ENCODE data around the gene SMG9. TPM values are rescaled to one million over a fixed set of nuclear protein-coding genes. Genes with fewer than 3 reads are reported as not detected.

SMG9 gene
- total RNA-seq, 4 donors from 2014 or later: 4.5 to 9.1 (median 7.1) TPM

DNA sequence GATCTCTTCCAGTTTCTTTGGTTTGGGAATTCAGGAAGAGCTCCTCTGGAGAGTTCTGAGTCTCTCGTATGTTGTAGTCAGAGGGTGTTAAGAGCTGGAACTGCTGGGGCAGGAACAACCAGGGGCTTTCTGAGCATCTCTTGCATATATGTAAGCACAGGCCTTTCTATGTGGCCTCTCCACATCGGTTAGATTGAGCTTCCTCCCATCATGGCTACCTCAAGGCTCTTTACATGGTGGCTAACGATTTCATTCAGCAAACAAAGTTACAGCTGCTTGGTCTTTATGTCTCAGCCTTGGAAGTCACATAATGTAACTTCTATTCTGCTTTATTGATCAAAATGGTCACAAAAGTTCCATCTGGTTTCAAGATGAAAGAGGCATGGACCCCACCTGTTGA lies 64.3 kb downstream of the SMG9 start:
- TF ChIP-seq POLR2A (IDR thresholded peaks at IDR 0.05): no peak
- TF ChIP-seq, protein P1, sequence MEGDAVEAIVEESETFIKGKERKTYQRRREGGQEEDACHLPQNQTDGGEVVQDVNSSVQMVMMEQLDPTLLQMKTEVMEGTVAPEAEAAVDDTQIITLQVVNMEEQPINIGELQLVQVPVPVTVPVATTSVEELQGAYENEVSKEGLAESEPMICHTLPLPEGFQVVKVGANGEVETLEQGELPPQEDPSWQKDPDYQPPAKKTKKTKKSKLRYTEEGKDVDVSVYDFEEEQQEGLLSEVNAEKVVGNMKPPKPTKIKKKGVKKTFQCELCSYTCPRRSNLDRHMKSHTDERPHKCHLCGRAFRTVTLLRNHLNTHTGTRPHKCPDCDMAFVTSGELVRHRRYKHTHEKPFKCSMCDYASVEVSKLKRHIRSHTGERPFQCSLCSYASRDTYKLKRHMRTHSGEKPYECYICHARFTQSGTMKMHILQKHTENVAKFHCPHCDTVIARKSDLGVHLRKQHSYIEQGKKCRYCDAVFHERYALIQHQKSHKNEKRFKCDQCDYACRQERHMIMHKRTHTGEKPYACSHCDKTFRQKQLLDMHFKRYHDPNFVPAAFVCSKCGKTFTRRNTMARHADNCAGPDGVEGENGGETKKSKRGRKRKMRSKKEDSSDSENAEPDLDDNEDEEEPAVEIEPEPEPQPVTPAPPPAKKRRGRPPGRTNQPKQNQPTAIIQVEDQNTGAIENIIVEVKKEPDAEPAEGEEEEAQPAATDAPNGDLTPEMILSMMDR (IDR thresholded peaks at IDR 0.05 in 4 of 5, conservative IDR thresholded peaks at IDR 0.05 in 1 of 5): no peak
- ATAC-seq (no peak), DNase-seq (no peak)
- H3K9me3 ChIP-seq: peaks cover 3 to 12% (median 6%) of the 10 kb centered on the region in 3 donors
- no peak overlapping the region for H3K27ac ChIP-seq
- no peaks in the 10 kb centered on the region for H3K4me1 ChIP-seq
- H3K27me3 ChIP-seq: peaks cover 0 to 4% (median 0%) of the 10 kb centered on the region in 3 donors
- H3K4me3 ChIP-seq: no peak overlapping the region
- H3K36me3 ChIP-seq: no peaks in the 10 kb centered on the region
- in situ Hi-C loops (cut with MboI; ENCODE audit: low sequenced_read_pairs in 4 of 4): no loop called here
- intact Hi-C loops (cut with DNase I; ENCODE audit: low total_unique reads): no loop called here

DNA sequence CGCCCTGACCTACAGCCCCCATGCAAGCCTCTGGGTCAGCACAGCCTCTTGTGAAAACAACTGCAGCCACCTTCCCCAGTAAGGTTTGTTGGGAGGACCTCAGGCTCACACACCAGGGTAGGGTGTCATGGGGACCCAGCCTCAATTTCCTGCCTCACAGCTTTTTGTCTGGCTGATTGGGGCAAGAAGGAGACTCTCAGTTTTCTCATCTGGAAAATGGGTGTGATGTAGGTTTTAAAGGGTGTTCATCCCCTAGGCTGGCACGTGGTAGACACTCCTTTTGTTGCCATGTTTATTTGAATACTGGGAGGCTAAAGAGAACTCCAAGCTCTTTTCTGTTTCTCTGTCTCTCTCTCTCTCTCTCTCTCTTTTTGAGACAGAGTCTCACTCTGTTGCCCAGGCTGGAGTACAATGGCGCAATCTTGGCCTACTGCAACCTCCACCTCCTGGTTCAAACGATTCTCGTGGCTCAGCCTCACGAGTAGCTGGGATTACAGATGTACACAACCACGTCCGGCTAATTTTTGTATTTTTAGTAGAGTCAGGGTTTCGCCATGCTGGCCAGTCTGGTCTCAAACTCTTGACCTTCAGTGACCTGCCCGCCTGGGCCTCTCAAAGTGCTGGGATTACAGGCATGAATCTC lies 66.6 kb downstream of the SMG9 start:
- TF ChIP-seq POLR2A (IDR thresholded peaks at IDR 0.05): no peak
- TF ChIP-seq, protein P1 (IDR thresholded peaks at IDR 0.05 in 4 of 5, conservative IDR thresholded peaks at IDR 0.05 in 1 of 5): no peak
- in situ Hi-C loops (cut with MboI; ENCODE audit: low sequenced_read_pairs in 4 of 4) (no loop called here), intact Hi-C loops (cut with DNase I; ENCODE audit: low total_unique reads) (no loop called here)
- no peak overlapping the region for H3K27ac ChIP-seq
- H3K36me3 ChIP-seq: no peaks in the 10 kb centered on the region
- no peak for ATAC-seq
- H3K27me3 ChIP-seq: peaks cover 0 to 4% (median 0%) of the 10 kb centered on the region in 3 donors
- peaks cover 3 to 12% (median 6%) of the 10 kb centered on the region in 3 donors for H3K9me3 ChIP-seq
- no peak overlapping the region for H3K4me3 ChIP-seq
- H3K4me1 ChIP-seq: no peaks in the 10 kb centered on the region
- DNase-seq: no peak

DNA sequence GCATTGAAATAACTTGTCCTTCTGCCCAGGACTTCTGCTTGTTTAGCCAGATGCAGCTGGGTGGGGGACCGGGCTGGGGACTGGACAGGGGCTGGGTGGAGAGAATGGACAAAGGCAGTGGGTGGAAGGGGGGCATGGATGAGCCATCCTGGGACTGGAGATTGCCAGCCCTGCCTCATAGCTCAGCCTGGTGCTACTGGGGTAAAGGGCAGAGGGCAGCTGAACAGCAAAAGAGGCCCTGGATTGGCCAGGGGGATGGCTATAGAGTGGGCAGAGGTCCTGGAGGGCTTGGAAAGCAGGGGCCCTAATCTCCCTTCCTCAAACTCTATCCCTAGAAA lies 67.1 kb downstream of the SMG9 start:
- in situ Hi-C loops (cut with MboI; ENCODE audit: low sequenced_read_pairs in 4 of 4) (no loop called here), intact Hi-C loops (cut with DNase I; ENCODE audit: low total_unique reads) (no loop called here)
- ATAC-seq (no peak), DNase-seq (no peak)
- Histone ChIP-seq H3K27me3 (peaks cover 0 to 4% (median 0%) of the 10 kb centered on the region in 3 donors), H3K4me1 (no peaks in the 10 kb centered on the region), H3K9me3 (peaks cover 3 to 12% (median 6%) of the 10 kb centered on the region in 3 donors), H3K27ac (no peak overlapping the region), H3K4me3 (no peak overlapping the region), H3K36me3 (no peaks in the 10 kb centered on the region)
- TF ChIP-seq, protein P1 (IDR thresholded peaks at IDR 0.05 in 4 of 5, conservative IDR thresholded peaks at IDR 0.05 in 1 of 5): no peak
- TF ChIP-seq POLR2A (IDR thresholded peaks at IDR 0.05): no peak

GRCh38 chr19:43684326-43684725 lies 70.4 kb downstream of the SMG9 start:
- no peak for ATAC-seq
- intact Hi-C loops (cut with DNase I; ENCODE audit: low total_unique reads): no loop called here
- no peak overlapping the region for H3K27ac ChIP-seq

More at GRCh38 chr19:43684326-43684725, 70.4 kb downstream of the SMG9 start:
- H3K4me1 ChIP-seq: no peaks in the 10 kb centered on the region
- no peak for DNase-seq
- no peak for TF ChIP-seq POLR2A (IDR thresholded peaks at IDR 0.05)
- TF ChIP-seq, protein P1 (IDR thresholded peaks at IDR 0.05 in 4 of 5, conservative IDR thresholded peaks at IDR 0.05 in 1 of 5): no peak
- H3K9me3 ChIP-seq: no peaks in the 10 kb centered on the region
- no peaks in the 10 kb centered on the region for H3K27me3 ChIP-seq
- H3K4me3 ChIP-seq: no peak overlapping the region
- in situ Hi-C loops (cut with MboI; ENCODE audit: low sequenced_read_pairs in 4 of 4): no loop called here
- no peaks in the 10 kb centered on the region for H3K36me3 ChIP-seq

All from gastrocnemius medialis (tissue), 4 donors.